GM21619 (cell line): ENCODE measurements around the gene MKNK2.

ENCODE experiments used
- ATAC-seq: cut with Tn5 transposase; IDR thresholded peaks from one replicate; pipeline ENCODE4 v1.9.1; 2021; ENCODE audit not compliant: unreplicated experiment

Gene MKNK2

DNA sequence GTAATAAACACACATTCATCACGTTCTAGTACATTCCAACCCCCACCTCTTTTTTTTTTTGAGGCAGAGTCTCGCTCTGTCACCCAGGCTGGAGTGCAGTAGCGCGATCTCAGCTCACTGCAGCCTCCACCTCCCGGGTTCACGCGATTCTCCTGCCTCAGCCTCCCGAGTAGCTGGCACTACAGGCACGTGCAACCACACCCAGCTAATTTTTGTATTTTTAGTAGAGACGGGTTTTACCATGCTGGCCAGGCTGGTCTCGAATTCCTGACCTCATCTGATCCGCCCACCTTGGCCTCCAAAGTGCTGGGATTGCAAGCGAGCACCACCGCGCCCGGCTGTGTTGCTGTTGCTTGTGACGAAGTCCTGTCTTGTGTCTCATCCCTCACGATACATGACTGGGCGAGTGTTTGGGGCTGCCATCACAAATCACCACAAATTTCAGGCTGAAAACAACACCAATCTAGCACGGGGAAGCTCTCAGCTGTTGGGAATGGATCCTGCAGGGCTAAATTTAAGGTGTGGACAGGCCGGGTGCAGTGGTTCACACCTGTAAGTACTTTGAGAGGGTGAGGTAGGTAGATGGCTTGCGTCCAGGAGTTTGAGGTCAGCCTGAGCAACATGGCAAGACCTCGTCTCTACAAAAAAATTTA, 29.4 kb upstream of the MKNK2 start:
- no peak for ATAC-seq

GRCh38 chr19:2079865-2080301, 28.8 kb upstream of the MKNK2 start:
- no peak for ATAC-seq

DNA sequence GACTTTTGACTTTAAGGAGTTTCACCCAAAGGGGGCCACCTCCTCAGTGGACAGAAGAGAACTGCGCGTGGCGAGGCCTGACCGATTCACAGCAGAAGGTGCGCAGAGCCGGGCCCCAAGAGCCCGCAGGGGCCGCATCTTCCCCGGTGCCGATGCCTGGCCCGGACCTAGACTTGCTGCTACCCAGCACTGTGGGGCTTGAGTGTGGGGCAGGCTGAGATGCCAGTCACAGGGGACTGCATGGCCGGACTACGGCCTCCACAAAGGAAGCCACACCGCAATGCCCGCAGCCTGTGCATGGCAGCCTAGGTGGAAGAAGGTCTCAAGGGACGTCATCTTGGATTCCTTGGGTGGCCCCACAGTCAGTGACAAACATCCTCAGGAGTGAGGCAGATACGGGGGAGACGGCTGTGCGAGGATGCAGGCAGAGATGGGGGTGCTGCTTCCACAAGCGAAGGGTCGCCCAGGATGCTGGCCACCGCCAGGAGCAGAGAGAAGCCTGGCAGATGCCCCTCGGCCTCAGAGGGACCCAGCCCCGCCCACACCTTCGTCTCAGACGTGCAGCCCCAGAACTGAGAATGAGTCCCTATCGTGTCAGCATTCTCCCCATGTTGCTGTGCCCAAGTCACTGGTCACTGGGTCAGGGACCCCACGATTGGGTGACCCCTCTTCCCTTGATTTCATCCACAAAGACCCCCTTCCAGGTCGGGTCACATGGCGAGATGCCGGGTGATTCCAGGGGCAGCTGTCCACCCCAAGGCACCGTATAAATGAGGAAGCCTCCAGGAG, 28.2 kb upstream of the MKNK2 start:
- ATAC-seq: no peak

- ATAC-seq: no peak
Measured at GRCh38 chr19:2077833-2078619, 27.0 kb upstream of the MKNK2 start.

- ATAC-seq: no peak
Measured at GRCh38 chr19:2077398-2077797, 26.4 kb upstream of the MKNK2 start.

DNA sequence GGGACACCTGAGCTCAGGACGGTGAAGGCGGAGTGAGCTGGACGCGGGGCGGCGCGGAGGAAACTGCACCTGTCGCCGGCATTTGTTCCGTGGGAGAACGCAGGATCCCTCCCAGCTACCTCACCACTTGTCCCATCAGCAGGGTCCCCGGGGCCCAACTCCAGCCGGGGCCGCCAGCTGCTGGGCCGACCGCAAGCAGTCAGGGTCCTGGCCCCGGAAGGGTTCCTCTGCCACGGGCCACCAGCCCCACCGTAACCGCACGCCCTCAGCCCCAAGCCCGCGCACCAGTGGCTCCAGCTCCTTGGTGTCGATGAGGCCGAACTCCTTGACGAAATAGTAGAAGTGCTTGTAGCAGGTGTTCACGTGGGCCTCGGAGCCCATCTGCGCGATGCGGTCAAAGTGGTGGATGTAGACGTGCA, 25.5 kb upstream of the MKNK2 start:
- no peak for ATAC-seq

DNA sequence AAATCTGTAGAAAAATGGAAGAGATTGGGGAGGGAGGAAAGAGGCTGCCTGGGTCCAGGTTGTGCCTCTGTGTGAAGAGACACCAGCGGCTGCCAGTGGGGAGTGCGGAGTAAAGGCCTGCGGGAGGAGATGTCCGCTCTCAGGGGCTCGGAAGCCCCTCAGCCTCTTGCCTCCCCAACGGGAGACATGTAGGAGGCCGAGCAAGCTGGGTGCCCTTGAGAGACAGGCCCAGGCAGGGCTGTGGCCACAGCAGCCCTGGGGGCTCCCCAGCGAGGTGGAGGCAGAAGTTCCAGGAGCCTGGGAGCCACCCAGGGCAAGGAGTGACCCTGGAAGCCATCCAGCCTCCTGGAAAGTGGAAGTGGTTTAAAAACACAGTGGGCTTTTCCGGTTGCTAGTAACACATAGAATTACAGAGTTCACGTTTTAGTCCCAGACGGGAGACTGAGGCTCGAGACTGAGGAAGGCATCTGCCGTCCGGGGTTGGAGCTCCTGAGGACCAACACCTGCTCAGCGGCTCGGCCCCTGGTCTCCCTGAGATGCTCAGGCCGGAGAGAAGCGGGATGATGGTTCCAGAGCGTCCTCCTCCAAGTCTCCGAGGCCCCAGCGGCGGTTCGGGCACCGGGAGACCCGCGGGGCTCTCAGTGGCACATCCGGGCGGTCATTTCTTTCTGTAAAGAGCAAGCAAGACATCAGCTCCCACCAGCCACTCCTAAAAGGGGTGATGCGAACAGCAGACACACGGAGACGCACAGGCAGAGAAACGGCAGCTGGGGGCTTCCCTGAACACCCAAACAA, 21.9 kb upstream of the MKNK2 start:
- ATAC-seq: no peak

DNA sequence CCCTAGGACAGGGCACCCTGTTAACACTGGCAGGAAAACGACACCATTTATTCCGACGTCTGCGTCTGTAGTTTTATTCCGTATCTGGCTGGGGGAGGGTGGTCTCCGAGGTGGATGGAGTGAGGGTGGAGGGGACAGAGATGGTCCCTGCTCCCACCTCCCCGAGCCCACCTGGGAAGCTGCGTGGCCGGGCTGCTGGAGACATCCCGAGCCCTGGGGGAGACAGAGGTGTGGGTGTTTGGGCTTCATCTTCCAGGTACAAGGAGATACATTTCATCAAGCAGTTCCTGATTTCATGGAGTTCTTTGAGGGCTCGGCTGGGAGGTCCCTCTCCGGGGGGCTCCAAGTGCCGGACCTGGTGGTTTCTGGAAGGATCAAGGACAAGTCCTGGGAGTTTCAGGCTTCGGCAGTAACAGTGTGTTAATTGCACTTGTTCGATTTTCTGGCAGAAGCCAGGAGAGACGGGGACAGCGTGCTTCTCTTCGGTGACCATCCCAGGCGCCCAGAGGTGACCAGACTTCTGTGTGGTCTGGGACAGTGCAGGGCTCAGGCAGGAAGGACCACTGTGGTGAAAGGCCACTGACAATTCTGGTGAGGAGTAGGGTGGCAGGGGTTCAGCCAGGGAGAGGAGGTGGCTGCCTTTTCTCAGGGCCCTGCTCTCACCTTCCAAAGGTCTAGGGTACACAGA, 20.1 kb upstream of the MKNK2 start:
- ATAC-seq: no peak

DNA sequence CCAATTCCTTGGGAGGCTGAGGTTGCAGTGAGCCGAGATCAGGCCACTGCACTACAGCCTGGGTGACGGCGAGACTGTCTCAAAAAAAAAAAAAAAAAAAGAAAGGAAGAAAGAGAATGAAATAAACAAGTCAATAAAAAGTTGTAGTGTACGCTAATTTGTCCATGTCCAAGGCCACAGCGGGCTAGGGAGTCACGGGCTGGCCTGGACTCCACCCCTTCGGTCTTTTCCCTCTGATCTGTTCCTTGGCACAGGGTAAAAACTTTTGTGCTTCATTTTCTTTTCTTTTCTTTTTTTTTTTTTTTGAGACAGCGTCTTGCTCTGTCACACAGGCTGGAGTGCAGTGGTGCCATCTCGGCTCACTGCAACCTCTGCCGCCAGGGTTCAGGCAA, 19.4 kb upstream of the MKNK2 start:
- no peak for ATAC-seq

GRCh38 chr19:2064788-2065524, 13.9 kb upstream of the MKNK2 start:
- no peak for ATAC-seq

GRCh38 chr19:2064395-2064787, 13.3 kb upstream of the MKNK2 start:
- no peak for ATAC-seq

DNA sequence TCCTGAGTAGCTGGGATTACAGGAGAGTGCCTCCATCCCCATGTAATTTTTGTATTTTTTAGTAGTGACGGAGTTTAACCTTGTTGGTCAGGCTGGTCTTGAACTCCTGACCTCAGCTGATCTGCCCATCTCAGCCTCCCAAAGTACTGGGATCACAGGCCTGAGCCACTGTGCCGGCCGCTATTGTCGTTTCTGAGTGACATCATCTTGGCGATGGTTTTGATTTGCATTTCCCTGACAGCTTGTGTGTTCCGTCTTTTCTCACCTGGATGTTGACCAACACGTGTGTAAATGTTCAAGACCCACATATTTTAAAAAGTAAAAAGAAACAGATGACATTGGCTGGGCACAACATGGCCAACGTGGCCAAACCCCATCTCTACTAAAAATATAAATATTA, 12.8 kb upstream of the MKNK2 start:
- ATAC-seq: no peak

DNA sequence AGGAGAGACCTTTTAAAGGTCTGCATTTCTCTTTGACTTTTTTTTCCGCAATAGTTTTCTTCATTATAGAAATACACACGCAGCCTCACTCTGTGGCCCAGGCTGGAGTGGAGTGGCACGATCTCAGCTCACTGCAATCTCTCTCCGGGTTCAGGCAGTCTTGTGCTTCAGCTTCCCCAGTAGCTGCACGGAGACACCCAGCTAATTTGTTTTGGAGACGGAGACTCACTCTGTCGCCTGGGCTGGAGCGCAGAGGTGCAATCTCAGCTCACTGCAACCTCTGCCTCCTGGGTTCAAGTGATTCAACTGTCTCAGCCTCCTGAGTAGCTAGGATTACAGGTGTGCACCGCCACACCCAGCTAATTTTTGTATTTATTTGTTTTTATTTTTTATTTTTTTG, 11.7 kb upstream of the MKNK2 start:
- ATAC-seq: no peak

DNA sequence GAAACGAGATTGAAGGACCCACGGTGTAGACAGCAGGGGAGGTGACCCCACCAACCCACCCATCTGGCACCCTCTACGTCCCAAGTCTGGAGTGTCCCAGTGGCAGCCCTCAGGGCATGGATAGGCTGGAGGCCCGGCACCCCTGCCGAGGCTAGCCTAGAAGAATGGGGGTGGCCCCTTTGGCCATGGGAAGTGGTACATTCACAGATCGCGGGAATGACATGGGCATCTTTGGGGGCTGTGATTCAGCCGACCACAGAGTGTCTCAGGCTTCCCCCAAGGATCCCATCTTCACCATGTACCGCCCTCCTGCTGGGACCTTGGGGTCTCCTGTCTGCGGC, 11.3 kb upstream of the MKNK2 start:
- peak; percentile 4 for ATAC-seq

- ATAC-seq: peak; percentile 75
Measured at GRCh38 chr19:2061495-2062388, 10.7 kb upstream of the MKNK2 start.

DNA sequence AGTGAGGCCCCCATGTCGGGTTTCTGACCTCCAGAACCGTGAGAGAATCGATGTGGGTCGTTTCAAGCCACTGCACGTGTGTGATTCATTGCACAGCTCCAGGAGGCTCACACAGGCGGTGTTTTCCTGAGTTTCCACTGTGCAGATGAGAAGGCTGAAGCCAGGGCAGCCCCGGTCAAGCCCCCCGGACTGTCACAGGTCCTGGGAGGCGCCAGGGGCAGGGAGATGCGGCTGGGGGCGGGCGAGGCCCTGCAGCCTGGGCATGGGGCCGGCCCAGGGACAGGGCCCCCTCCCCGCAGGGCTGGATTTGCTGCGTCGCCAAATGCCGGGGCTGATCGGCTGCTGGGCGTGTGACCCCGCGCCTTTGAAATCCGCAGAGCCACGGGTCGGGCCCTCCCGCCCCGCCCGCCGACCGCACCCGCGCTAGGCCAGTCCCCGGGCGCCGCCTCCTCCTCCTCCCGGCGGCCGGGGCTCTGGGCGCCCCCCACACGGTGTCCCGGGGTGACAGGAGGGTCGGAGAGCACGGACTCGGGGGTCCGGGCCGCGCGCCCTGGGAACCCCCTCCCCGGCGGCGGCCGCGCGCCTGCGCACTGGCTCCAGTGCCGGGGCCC, 9.9 kb upstream of the MKNK2 start:
- ATAC-seq: peak; percentile 21

GRCh38 chr19:2059422-2060201, 8.6 kb upstream of the MKNK2 start:
- ATAC-seq: no peak
